ENCODE measurements around the gene PRCD. TPM values are rescaled to one million over a fixed set of nuclear protein-coding genes. Genes with fewer than 3 reads are reported as not detected.
"Not testable (repeated sequence)": the region's sequence is repeated elsewhere in the genome, so short reads cannot be mapped to it uniquely, and the experiment has no call there.

PRCD gene
- total RNA-seq, 1 donor from 2014 or later: 5.3 TPM

DNA sequence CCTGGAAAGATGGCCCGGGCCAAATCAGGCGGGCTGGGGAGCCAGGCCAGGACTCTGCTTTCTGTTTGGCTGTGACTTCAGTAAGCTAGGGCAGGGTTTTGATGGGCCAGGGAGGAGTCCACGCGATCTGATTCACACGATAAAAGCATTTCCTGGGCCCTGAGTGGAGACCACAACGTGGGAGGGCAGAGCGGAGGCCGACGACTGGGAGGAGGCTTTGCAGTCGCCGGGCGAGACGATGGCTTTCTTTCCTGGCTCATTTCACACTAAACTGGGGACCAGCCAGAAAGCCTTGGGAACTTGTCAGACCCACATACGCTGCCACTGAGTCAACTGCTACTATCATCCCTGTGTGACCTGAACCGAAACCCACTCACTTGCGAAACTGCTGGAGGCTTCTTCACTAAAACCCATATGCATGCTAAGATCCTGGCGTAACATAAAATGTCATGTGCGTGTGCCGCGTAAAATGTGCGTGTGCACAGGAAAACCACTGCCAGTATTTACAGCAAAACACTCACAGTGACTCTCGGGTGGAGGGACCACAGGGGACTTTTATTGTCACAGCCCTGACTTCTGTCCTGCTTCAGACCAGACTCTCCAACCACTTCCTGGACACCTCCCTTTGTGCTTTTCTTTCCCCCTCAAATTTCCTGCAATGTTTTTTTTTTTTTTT lies 24.4 kb upstream of the PRCD start:
- Mint-ChIP-seq H3K36me3 (ENCODE audit: low read depth) (no peaks in the 10 kb centered on the region), H3K27ac (peak overlapping the region; percentile 93), H3K4me1 (peaks cover 23% of the 10 kb centered on the region), H3K4me3 (peak overlapping the region; percentile 71), H3K9me3 (no peaks in the 10 kb centered on the region), H3K27me3 (peaks cover under 1% of the 10 kb centered on the region)
- intact Hi-C loops (cut with micrococcal nuclease): loop anchor here (1.0 to 10.0 kb wide), 2 partner anchors 13 to 411 kb away; partner anchors contain the start of gene EXOC7
- ChIA-PET CTCF (interaction anchor here (1.3 kb wide), 1 partner anchor 49 kb away, joined by 4 read pairs; no protein-coding TSS in a partner anchor), POLR2A (interaction anchor here (0.7 to 1.6 kb wide), 15 partner anchors 8 to 1397 kb away, joined by 3 to 14 read pairs (median 5); no protein-coding TSS in a partner anchor)
- ATAC-seq (ENCODE audit: low read depth) (peak; percentile 84), DNase-seq (peak; percentile 54)
- TF ChIP-seq, protein P1, sequence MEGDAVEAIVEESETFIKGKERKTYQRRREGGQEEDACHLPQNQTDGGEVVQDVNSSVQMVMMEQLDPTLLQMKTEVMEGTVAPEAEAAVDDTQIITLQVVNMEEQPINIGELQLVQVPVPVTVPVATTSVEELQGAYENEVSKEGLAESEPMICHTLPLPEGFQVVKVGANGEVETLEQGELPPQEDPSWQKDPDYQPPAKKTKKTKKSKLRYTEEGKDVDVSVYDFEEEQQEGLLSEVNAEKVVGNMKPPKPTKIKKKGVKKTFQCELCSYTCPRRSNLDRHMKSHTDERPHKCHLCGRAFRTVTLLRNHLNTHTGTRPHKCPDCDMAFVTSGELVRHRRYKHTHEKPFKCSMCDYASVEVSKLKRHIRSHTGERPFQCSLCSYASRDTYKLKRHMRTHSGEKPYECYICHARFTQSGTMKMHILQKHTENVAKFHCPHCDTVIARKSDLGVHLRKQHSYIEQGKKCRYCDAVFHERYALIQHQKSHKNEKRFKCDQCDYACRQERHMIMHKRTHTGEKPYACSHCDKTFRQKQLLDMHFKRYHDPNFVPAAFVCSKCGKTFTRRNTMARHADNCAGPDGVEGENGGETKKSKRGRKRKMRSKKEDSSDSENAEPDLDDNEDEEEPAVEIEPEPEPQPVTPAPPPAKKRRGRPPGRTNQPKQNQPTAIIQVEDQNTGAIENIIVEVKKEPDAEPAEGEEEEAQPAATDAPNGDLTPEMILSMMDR (IDR thresholded peaks at IDR 0.05): no peak

DNA sequence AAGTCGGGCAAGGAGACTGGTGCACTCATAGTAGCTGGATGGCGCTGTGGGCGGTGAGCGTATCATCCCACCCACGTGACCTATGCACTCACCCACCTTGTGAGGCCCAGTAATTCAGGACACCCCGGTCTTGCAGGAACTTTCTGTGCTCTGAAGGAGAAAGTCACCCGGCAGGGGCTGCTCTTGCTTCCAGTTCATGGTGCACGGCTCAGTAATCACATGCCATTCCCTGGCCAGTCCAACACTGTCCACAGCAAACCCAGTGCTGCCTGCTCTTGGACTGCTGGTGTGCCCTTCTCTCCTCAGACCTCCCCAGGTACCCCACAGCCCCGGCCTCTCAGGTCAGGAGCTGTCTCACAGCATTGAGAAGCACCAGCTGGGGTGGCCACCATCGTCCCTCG lies 22.2 kb upstream of the PRCD start:
- CTCF ChIA-PET: interaction anchor here (1.0 to 1.5 kb wide), 3 partner anchors 10 to 106 kb away, joined by 3 to 7 read pairs (median 6); no protein-coding TSS in a partner anchor
- H3K9me3 Mint-ChIP-seq: no peaks in the 10 kb centered on the region
- ATAC-seq (ENCODE audit: low read depth) (no peak), DNase-seq (no peak)
- TF ChIP-seq, protein P1 (IDR thresholded peaks at IDR 0.05): no peak
- no peak overlapping the region for H3K4me3 Mint-ChIP-seq
- no peaks in the 10 kb centered on the region for H3K36me3 Mint-ChIP-seq (ENCODE audit: low read depth)
- H3K27me3 Mint-ChIP-seq: peaks cover 1% of the 10 kb centered on the region
- intact Hi-C loops (cut with micrococcal nuclease): loop anchor here (10.0 kb wide), 1 partner anchor 413 kb away; the partner anchor contains the start of gene EXOC7
- peaks cover 23% of the 10 kb centered on the region for H3K4me1 Mint-ChIP-seq
- H3K27ac Mint-ChIP-seq: no peak overlapping the region
- POLR2A ChIA-PET: interaction anchor here (0.6 to 0.7 kb wide), 2 partner anchors 28 to 1865 kb away, joined by 6 to 15 read pairs; no protein-coding TSS in a partner anchor

DNA sequence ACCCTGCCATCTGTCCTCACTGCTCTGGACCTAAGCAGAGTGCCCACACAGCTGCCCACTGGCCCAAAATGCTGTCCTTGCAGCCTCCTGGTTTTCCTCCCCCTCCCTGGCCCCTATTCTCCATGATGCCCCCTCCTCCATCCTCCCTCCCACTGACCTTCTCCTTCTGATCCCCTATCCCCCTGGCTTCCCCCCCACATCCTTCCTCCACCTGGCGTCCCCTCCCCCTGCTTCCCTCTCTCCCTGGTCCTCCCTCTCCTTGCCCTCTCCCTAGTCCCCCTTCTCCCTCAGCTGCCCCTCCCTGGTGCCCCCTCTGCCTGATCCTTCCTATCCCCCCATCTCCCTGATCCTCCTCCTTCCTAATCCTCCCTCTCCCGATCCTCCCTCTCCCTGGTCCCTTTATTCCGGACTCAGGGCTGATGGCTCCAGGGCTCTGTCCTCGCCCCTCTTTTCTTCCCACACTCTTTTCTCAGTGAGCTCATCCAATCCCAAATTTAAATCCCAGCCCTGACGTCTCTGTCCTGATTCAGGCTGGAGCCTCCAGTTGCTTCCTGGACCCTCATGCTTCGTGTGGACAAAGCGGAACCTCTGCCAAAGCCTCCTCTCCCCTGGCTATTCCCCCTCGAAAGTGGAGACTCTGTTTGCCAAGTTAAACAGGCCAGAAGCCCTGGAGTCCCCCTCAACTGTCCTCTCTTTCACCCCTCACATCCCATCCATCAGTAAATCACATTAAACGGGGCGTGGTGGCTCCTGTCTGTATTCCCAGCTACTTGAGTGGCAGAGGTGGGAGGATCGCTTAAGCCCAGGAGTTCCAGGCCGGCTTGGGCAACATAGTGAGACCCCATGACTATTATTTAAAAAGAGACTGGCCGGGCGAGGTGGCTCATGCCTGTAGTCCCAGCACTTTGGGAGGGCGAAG lies 20.5 kb upstream of the PRCD start:
- DNase-seq (no peak), ATAC-seq (ENCODE audit: low read depth) (no peak)
- intact Hi-C loops (cut with micrococcal nuclease): loop anchor here (10.0 kb wide), 1 partner anchor 415 kb away; the partner anchor contains the start of gene EXOC7
- TF ChIP-seq, protein P1 (IDR thresholded peaks at IDR 0.05): no peak
- ChIA-PET POLR2A (interaction anchor here (0.6 to 1.0 kb wide), 2 partner anchors 9 to 32 kb away, joined by 4 to 5 read pairs; no protein-coding TSS in a partner anchor), CTCF (interaction anchor here (1.4 kb wide), 1 partner anchor 105 kb away, joined by 7 read pairs; no protein-coding TSS in a partner anchor)
- Mint-ChIP-seq H3K27me3 (peaks cover 3% of the 10 kb centered on the region), H3K4me3 (no peak overlapping the region), H3K4me1 (peaks cover 31% of the 10 kb centered on the region), H3K9me3 (no peaks in the 10 kb centered on the region), H3K27ac (no peak overlapping the region), H3K36me3 (ENCODE audit: low read depth) (no peaks in the 10 kb centered on the region)

DNA sequence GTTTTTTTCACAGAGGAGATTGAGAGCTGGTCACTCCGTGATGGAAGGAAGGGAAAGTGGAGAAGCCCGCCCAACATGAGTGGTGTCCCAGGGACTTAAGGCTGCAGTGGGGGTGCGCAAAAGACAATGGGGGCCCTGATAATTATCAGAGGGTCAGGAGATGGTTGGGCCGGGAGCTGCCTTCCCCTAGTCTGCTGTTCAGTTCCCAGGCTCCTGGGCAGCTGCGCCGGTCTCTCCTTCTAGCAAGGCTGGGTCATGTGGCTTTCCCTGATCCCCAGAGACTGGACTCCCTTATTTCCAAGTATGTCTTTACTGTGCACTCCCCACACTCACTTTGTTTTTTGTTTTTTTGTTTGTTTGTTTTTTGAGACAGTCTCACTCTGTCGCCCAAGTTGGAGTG lies 18.6 kb upstream of the PRCD start:
- ATAC-seq (ENCODE audit: low read depth): no peak
- H3K27me3 Mint-ChIP-seq: peaks cover 3% of the 10 kb centered on the region
- no peaks in the 10 kb centered on the region for H3K9me3 Mint-ChIP-seq
- TF ChIP-seq, protein P1 (IDR thresholded peaks at IDR 0.05): no peak
- ChIA-PET CTCF (interaction anchor here (3.1 to 4.6 kb wide), 3 partner anchors 25 to 103 kb away, joined by 19 to 88 read pairs (median 52); no protein-coding TSS in a partner anchor), POLR2A (no interaction called here)
- H3K4me1 Mint-ChIP-seq: peaks cover 24% of the 10 kb centered on the region
- no peaks in the 10 kb centered on the region for H3K36me3 Mint-ChIP-seq (ENCODE audit: low read depth)
- no peak for DNase-seq
- no peak overlapping the region for H3K4me3 Mint-ChIP-seq
- no peak overlapping the region for H3K27ac Mint-ChIP-seq
- intact Hi-C loops (cut with micrococcal nuclease): no loop called here

DNA sequence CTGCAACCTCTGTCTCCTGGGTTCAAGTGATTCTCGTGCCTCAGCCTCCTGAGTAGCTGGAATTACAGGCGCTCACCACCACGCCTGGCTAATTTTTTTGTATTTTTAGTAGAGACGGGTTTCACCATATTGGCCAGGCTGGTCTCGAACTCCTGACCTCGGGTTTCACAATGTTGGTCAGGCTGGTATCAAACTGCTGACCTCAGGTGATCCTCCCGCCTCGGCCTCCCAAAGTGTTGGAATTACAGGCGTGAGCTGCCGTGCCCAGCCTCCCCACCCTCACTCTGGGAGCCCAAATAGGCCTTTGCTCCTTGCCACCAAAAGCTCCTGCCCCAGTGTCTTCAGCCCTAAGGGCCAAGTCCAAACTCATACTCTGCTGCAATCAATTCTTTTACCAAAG lies 18.2 kb upstream of the PRCD start:
- intact Hi-C loops (cut with micrococcal nuclease): loop anchor here (2.0 kb wide), 1 partner anchor 35 kb away; no protein-coding TSS in a partner anchor
- peaks cover 23% of the 10 kb centered on the region for H3K4me1 Mint-ChIP-seq
- H3K9me3 Mint-ChIP-seq; POLR2A ChIA-PET; H3K27ac Mint-ChIP-seq; H3K27me3 Mint-ChIP-seq; ATAC-seq (ENCODE audit: low read depth); H3K36me3 Mint-ChIP-seq (ENCODE audit: low read depth); DNase-seq; H3K4me3 Mint-ChIP-seq: not testable (repeated sequence)
- CTCF ChIA-PET: interaction anchor here (3.1 to 4.6 kb wide), 3 partner anchors 24 to 103 kb away, joined by 19 to 88 read pairs (median 52); no protein-coding TSS in a partner anchor

Data from activated B cell treated with CpG ODN at 0.5 μM for 24 hours (primary cell).